ENCODE measurements around the gene TMEM201.

DNA sequence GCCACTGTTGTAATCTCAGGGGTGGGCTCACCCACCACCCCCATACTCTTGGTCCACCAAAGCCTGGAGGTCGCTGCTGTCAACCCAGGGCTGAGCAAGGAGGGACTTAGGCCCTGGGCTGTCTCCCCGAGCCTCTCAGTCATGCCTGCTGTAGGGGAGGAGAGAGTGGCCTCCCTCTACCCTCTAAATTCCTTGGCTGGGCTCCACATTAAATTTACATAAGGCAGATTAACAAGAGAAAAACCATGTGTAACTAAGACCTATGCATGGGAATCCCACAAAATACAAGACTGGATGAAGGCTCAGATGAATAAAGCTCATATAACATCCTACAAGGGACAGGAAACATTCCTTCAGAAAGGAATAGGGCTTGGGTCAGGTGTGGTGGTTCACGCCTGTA is 61.1 kb downstream of the TMEM201 start:
- TF ChIP-seq, protein P1, sequence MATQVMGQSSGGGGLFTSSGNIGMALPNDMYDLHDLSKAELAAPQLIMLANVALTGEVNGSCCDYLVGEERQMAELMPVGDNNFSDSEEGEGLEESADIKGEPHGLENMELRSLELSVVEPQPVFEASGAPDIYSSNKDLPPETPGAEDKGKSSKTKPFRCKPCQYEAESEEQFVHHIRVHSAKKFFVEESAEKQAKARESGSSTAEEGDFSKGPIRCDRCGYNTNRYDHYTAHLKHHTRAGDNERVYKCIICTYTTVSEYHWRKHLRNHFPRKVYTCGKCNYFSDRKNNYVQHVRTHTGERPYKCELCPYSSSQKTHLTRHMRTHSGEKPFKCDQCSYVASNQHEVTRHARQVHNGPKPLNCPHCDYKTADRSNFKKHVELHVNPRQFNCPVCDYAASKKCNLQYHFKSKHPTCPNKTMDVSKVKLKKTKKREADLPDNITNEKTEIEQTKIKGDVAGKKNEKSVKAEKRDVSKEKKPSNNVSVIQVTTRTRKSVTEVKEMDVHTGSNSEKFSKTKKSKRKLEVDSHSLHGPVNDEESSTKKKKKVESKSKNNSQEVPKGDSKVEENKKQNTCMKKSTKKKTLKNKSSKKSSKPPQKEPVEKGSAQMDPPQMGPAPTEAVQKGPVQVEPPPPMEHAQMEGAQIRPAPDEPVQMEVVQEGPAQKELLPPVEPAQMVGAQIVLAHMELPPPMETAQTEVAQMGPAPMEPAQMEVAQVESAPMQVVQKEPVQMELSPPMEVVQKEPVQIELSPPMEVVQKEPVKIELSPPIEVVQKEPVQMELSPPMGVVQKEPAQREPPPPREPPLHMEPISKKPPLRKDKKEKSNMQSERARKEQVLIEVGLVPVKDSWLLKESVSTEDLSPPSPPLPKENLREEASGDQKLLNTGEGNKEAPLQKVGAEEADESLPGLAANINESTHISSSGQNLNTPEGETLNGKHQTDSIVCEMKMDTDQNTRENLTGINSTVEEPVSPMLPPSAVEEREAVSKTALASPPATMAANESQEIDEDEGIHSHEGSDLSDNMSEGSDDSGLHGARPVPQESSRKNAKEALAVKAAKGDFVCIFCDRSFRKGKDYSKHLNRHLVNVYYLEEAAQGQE (IDR thresholded peaks at IDR 0.05): no peak
- TF ChIP-seq, protein P2, sequence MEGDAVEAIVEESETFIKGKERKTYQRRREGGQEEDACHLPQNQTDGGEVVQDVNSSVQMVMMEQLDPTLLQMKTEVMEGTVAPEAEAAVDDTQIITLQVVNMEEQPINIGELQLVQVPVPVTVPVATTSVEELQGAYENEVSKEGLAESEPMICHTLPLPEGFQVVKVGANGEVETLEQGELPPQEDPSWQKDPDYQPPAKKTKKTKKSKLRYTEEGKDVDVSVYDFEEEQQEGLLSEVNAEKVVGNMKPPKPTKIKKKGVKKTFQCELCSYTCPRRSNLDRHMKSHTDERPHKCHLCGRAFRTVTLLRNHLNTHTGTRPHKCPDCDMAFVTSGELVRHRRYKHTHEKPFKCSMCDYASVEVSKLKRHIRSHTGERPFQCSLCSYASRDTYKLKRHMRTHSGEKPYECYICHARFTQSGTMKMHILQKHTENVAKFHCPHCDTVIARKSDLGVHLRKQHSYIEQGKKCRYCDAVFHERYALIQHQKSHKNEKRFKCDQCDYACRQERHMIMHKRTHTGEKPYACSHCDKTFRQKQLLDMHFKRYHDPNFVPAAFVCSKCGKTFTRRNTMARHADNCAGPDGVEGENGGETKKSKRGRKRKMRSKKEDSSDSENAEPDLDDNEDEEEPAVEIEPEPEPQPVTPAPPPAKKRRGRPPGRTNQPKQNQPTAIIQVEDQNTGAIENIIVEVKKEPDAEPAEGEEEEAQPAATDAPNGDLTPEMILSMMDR (IDR thresholded peaks at IDR 0.05; ENCODE audit: low read depth, low read length, missing input control): no peak
- TF ChIP-seq, protein P3, sequence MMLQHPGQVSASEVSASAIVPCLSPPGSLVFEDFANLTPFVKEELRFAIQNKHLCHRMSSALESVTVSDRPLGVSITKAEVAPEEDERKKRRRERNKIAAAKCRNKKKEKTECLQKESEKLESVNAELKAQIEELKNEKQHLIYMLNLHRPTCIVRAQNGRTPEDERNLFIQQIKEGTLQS (IDR thresholded peaks at IDR 0.05): no peak
- TF ChIP-seq HNF4A (conservative IDR thresholded peaks at IDR 0.05): no peak
- no peak for TF ChIP-seq JUND (IDR thresholded peaks at IDR 0.05)
- TF ChIP-seq GABPA (IDR thresholded peaks at IDR 0.05 in 1 of 2, conservative IDR thresholded peaks at IDR 0.05 in 1 of 2): no peak
- TF ChIP-seq, protein P4, sequence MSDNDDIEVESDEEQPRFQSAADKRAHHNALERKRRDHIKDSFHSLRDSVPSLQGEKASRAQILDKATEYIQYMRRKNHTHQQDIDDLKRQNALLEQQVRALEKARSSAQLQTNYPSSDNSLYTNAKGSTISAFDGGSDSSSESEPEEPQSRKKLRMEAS (IDR thresholded peaks at IDR 0.05): no peak
- TF ChIP-seq, protein P5, sequence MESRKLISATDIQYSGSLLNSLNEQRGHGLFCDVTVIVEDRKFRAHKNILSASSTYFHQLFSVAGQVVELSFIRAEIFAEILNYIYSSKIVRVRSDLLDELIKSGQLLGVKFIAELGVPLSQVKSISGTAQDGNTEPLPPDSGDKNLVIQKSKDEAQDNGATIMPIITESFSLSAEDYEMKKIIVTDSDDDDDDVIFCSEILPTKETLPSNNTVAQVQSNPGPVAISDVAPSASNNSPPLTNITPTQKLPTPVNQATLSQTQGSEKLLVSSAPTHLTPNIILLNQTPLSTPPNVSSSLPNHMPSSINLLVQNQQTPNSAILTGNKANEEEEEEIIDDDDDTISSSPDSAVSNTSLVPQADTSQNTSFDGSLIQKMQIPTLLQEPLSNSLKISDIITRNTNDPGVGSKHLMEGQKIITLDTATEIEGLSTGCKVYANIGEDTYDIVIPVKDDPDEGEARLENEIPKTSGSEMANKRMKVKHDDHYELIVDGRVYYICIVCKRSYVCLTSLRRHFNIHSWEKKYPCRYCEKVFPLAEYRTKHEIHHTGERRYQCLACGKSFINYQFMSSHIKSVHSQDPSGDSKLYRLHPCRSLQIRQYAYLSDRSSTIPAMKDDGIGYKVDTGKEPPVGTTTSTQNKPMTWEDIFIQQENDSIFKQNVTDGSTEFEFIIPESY (IDR thresholded peaks at IDR 0.05): no peak
- no peak for TF ChIP-seq RXRA (IDR thresholded peaks at IDR 0.05)
- TF ChIP-seq TAF1 (conservative IDR thresholded peaks at IDR 0.05): no peak
- no peak for TF ChIP-seq SP1 (IDR thresholded peaks at IDR 0.05)
